CD4-positive, CD25-positive, alpha-beta regulatory T cell (primary cell): ENCODE results near the gene PKNOX2. TPM values are rescaled to one million over a fixed set of nuclear protein-coding genes. Genes with fewer than 3 reads are reported as not detected.

Experiments
- ATAC-seq, 2 donors: fragments of 150-1000 bp; cut with Tn5 transposase; one replicate each; pipeline ENCODE4 v1.10.0; 2021; ENCODE audit warnings: low read depth in 2 of 2, moderate number of reproducible peaks in 2 of 2, moderate library complexity in 1 of 2
- DNase-seq, 3 donors: peaks; one replicate each; pipeline versions ENCODE4 v3.0.0 to v3.0.0-alpha.2; 2012 to 2022; ENCODE audit warnings: mixed read lengths in 1 of 3
- H3K27ac ChIP-seq: one replicate; pipeline ENCODE4 v1.7.0; 2013; ENCODE audit warnings: mild to moderate bottlenecking, low read length; ENCODE audit not compliant: insufficient read depth, poor library complexity, severe bottlenecking
- H3K27me3 ChIP-seq: one replicate; pipeline ENCODE4 v1.7.0; 2013; ENCODE audit warnings: low read length; ENCODE audit not compliant: control insufficient read depth, insufficient read depth
- H3K36me3 ChIP-seq: one replicate; pipeline ENCODE4 v1.7.0; 2013; ENCODE audit warnings: mild to moderate bottlenecking, low read length, moderate library complexity; ENCODE audit not compliant: control insufficient read depth, insufficient read depth
- H3K4me1 ChIP-seq: 2 replicates; pipeline ENCODE4 v1.7.0; 2013; ENCODE audit warnings: mild to moderate bottlenecking, low read length; ENCODE audit not compliant: insufficient read depth, control insufficient read depth, poor library complexity, severe bottlenecking
- H3K4me3 ChIP-seq: one replicate; pipeline ENCODE4 v1.7.0; 2013; ENCODE audit warnings: low read depth, mild to moderate bottlenecking, low read length, moderate library complexity
- H3K9me3 ChIP-seq, 2 experiments: 1 replicate in 1 of 2; 2 replicates in 1 of 2; pipeline ENCODE4 v1.7.0; 2013; ENCODE audit warnings: low read length in 2 of 2, mild to moderate bottlenecking in 1 of 2, moderate library complexity in 1 of 2; ENCODE audit not compliant: control insufficient read depth in 2 of 2
- H3K27ac Mint-ChIP-seq, 3 donors: one replicate each; pipeline ENCODE4 v1.8.0; 2020 to 2022; ENCODE audit warnings: mild to moderate bottlenecking in 3 of 3, mixed read lengths in 3 of 3, moderate library complexity in 2 of 3
- H3K27me3 Mint-ChIP-seq: one replicate; pipeline ENCODE4 v1.8.0; 2022; ENCODE audit warnings: mild to moderate bottlenecking, mixed read lengths
- H3K36me3 Mint-ChIP-seq: one replicate; pipeline ENCODE4 v1.8.0; 2020; ENCODE audit warnings: mixed read lengths
- H3K4me1 Mint-ChIP-seq, 4 donors: one replicate each; pipeline ENCODE4 v1.8.0; 2020 to 2022; ENCODE audit warnings: mixed read lengths in 4 of 4, mild to moderate bottlenecking in 1 of 4
- H3K4me3 Mint-ChIP-seq, 4 donors: one replicate each; pipeline ENCODE4 v1.8.0; 2020 to 2022; ENCODE audit warnings: mild to moderate bottlenecking in 4 of 4, mixed read lengths in 4 of 4, moderate library complexity in 3 of 4
- H3K9me3 Mint-ChIP-seq, 7 donors: one replicate each; pipeline ENCODE4 v1.8.0; 2020 to 2022; ENCODE audit warnings: mixed read lengths in 7 of 7, mild to moderate bottlenecking in 3 of 7, moderate library complexity in 2 of 7
- polyA plus RNA-seq, 4 donors: library from polyadenylated mRNA; unstranded; fragments of 300-500 nt; fragmentation: Illumina TruSeq; gene quantifications; one replicate each; pipeline ENCODE4 v1.2.3, GENCODE V29; 2021
- total RNA-seq: library from RNA; stranded (reverse); gene quantifications from one replicate; pipeline ENCODE4 v1.2.3, GENCODE V29; 2022

Gene PKNOX2
- total and polyA plus RNA-seq, 5 donors from 2014 or later: not detected

DNA sequence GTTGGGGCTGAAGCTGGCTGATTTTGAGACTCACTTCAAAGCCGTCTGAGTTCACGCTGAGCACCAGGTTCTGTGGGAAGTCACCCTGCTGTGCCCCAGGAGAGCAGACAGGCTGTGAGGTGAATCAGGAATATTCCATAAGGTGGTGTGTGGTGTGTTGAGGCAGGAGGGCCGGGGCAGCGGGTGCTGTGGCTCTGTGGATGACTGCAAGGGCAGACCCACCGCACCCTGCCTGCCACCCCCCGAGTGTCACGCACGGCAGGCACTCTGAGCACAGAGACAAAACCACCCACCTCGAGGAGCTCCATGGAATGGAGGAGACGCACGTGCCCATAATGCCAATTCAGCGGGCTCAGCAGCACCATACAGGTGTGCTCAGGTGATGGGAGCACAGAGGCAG lies 147.8 kb downstream of the PKNOX2 start:
- Mint-ChIP-seq H3K36me3 (no peaks in the 10 kb centered on the region), H3K9me3 (peaks cover 0 to 5% (median 0%) of the 10 kb centered on the region in 7 donors), H3K27ac (no peak overlapping the region), H3K4me3 (no peak overlapping the region), H3K4me1 (no peaks in the 10 kb centered on the region), H3K27me3 (peaks cover 4% of the 10 kb centered on the region)
- Histone ChIP-seq H3K36me3 (no peaks in the 10 kb centered on the region), H3K4me1 (no peaks in the 10 kb centered on the region), H3K27me3 (no peaks in the 10 kb centered on the region), H3K4me3 (no peak overlapping the region), H3K27ac (no peak overlapping the region), H3K9me3 (no peaks in the 10 kb centered on the region)
- ATAC-seq (no peak), DNase-seq (no peak)

DNA sequence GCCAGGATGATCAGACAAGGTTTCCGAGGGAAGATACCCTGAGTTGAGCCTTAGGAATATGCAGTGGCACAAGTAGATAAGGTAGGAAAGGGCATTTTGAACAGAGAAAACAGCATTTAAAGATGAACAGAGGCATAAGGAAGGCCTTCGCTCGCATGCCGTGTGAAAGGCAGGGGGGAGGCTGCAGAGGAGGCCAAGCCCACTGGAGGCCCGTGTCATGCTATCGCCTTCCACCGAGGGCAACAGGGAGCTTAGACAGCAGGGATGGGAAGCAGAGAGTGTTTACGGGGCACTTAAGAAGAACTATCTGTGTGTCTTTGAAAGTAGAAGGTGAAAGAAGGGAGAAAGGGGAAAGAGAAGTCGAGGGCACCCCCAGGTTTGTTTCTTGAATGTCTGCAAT lies 148.3 kb downstream of the PKNOX2 start:
- Histone ChIP-seq H3K27ac (no peak overlapping the region), H3K27me3 (no peaks in the 10 kb centered on the region), H3K4me1 (no peaks in the 10 kb centered on the region), H3K9me3 (no peaks in the 10 kb centered on the region), H3K36me3 (no peaks in the 10 kb centered on the region), H3K4me3 (no peak overlapping the region)
- no peak overlapping the region for H3K4me3 Mint-ChIP-seq
- H3K9me3 Mint-ChIP-seq: peaks cover 0 to 5% (median 0%) of the 10 kb centered on the region in 7 donors
- ATAC-seq (no peak), DNase-seq (no peak)
- no peak overlapping the region for H3K27ac Mint-ChIP-seq
- H3K27me3 Mint-ChIP-seq: peaks cover 4% of the 10 kb centered on the region
- H3K4me1 Mint-ChIP-seq: no peaks in the 10 kb centered on the region
- no peaks in the 10 kb centered on the region for H3K36me3 Mint-ChIP-seq

DNA sequence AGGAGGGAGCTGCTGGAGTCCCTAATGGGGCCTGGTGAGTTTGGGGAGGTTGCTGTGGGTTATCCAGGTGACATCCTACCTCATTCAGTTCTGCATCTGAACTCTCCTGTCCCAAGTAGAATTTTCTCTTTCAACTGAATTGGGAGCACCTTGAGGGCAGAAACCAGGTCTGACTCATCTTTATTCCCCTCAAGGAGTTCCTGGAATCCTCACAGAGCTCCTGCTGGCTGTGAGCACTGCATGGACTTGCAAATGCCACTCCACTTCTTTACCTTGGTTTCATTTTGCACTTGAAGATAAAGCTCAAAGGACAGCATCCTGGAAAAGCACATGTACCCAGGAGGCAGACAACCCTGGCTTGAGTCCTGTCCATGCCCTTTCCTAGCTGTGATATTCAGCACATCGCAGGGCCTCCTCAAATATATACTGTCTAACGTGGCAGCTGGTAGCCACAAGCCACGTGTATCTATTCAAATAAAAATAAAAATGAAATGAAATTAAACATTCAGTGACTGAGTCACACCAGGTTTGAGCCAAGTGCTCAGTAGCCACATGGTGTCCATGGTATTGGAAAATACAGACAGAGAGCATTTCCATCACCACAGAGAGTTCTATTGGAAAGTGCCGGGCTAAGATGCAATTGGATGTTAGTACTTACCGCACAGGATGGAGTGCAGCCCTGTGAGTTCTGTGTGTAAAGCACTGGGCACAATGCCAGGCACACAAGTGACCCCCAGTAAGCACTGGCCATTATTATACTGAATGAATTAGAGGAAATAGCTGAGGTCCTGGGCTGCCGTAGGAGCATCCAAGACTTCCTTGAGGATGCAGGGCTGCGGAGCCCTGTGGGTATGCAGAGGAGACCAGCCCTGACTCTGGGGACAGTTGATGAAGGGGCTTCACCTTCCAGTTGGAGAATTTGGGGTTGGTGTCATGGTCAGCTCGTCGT lies 149.0 kb downstream of the PKNOX2 start:
- no peaks in the 10 kb centered on the region for H3K36me3 Mint-ChIP-seq
- no peak overlapping the region for H3K4me3 Mint-ChIP-seq
- DNase-seq (no peak), ATAC-seq (no peak)
- peaks cover 5% of the 10 kb centered on the region for H3K27me3 Mint-ChIP-seq
- peaks cover 0 to 5% (median 0%) of the 10 kb centered on the region in 7 donors for H3K9me3 Mint-ChIP-seq
- Histone ChIP-seq H3K27me3 (no peaks in the 10 kb centered on the region), H3K4me1 (no peaks in the 10 kb centered on the region), H3K36me3 (no peaks in the 10 kb centered on the region), H3K27ac (no peak overlapping the region), H3K9me3 (no peaks in the 10 kb centered on the region), H3K4me3 (no peak overlapping the region)
- no peaks in the 10 kb centered on the region for H3K4me1 Mint-ChIP-seq
- no peak overlapping the region for H3K27ac Mint-ChIP-seq

DNA sequence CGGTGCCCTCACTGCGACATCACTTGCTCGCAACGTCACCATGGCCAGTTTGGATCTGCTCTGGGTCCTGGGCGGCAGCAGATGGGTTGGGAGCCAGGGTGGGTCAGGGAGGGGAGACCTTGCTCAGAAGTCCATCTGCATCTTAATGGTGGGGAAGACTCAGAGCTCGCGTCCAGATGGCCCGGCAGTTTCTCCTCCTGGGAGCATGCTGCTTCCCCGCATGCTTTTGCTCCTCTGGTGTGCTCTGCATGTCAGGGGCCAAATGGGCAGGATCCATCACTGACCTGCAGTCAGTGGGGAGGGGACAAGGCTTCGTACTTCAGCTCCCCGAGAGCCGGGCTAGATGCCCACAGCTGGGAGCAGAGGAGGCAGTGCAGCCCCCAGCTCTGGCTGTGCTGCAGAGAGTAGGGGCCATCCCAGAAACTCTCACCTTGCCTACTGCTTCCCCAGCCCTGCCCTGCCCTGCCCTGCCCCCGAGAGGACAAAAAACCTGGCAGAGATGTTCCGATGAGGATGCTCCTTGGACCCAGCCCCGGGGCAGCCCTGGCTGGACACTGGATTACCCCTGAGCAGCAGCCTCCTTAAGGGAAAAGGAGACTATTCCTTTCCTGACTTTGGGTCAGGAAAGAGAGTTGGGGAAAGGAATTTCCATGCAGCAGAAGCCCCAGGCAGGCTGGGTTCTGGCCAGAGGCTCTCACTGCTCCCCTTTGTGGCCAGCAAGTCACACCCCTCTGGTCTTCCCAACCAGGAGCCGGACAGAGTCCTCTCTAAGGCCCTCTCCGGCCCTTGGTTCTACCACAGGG lies 149.9 kb downstream of the PKNOX2 start:
- H3K9me3 Mint-ChIP-seq: peaks cover 0 to 3% (median 0%) of the 10 kb centered on the region in 7 donors
- Histone ChIP-seq H3K9me3 (no peaks in the 10 kb centered on the region), H3K4me1 (no peaks in the 10 kb centered on the region), H3K27ac (no peak overlapping the region), H3K4me3 (no peak overlapping the region), H3K36me3 (no peaks in the 10 kb centered on the region), H3K27me3 (no peaks in the 10 kb centered on the region)
- H3K27me3 Mint-ChIP-seq: peaks cover 11% of the 10 kb centered on the region
- H3K36me3 Mint-ChIP-seq: no peaks in the 10 kb centered on the region
- H3K4me1 Mint-ChIP-seq: no peaks in the 10 kb centered on the region
- H3K27ac Mint-ChIP-seq: no peak overlapping the region
- ATAC-seq (no peak), DNase-seq (no peak)
- no peak overlapping the region for H3K4me3 Mint-ChIP-seq

DNA sequence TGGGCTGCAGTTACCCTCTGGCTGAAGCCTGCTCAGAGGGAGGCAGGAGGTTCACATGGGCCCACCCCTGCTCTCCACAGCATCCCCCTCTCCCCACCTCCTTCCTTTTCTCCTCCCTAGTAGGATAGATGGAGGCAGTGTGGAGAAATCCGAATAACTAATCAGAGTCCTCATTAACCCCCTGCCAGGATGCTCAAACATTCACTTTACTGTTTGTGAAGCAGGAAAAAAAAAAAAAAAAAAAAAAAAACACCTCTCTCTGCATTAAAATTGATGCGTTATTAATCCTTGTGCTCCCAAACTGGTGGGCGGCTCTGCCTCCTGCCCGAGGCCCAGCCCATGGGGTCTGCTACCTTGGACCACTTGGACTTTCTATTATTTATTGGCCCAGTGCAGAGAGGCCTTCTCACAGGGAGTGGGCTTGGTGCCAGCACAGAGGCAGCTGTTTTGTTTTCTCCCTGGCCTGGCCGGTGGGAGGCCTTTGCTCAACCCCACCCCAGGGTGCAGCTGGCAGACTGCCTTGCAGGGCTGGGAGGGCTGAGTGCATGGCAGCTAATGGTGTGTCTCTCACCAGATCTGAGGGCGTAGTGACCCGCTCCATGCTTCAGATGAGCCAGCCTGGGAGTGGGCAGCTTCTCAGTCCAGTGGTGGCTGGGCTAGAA lies 150.7 kb downstream of the PKNOX2 start:
- H3K4me3 Mint-ChIP-seq: no peak overlapping the region
- peaks cover 11% of the 10 kb centered on the region for H3K27me3 Mint-ChIP-seq
- DNase-seq: no peak
- Histone ChIP-seq H3K27ac (no peak overlapping the region), H3K9me3 (no peaks in the 10 kb centered on the region), H3K27me3 (no peaks in the 10 kb centered on the region), H3K4me3 (no peak overlapping the region), H3K4me1 (no peaks in the 10 kb centered on the region), H3K36me3 (no peaks in the 10 kb centered on the region)
- H3K27ac Mint-ChIP-seq: no peak overlapping the region
- ATAC-seq: no peak
- H3K9me3 Mint-ChIP-seq: peaks cover 0 to 3% (median 0%) of the 10 kb centered on the region in 7 donors
- no peaks in the 10 kb centered on the region for H3K36me3 Mint-ChIP-seq
- no peaks in the 10 kb centered on the region for H3K4me1 Mint-ChIP-seq

DNA sequence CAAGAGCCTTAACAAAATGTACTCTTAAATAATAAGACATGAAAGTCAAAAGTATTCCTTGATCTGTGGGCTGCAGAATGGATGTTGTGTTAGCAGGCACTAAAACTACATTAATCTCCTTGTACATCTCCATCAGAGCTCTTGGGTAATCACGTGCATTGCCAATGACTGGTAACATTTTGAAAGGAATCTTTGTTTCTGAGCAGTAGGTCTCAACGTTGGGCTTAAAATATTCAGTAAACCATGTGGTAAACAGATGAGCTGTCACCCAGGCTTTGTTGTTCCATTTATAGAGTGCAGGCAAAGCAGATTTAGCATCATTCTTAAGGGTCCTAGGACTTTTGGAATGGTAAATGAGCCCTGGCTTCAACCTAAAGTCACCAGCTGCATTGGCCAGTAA lies 152.9 kb downstream of the PKNOX2 start:
- Histone ChIP-seq H3K4me3 (no peak overlapping the region), H3K9me3 (no peaks in the 10 kb centered on the region), H3K36me3 (no peaks in the 10 kb centered on the region), H3K27ac (no peak overlapping the region), H3K27me3 (peaks cover 3% of the 10 kb centered on the region), H3K4me1 (no peaks in the 10 kb centered on the region)
- Mint-ChIP-seq H3K4me3 (no peak overlapping the region), H3K9me3 (peaks cover 0 to 3% (median 0%) of the 10 kb centered on the region in 7 donors), H3K4me1 (no peaks in the 10 kb centered on the region), H3K27ac (no peak overlapping the region), H3K36me3 (no peaks in the 10 kb centered on the region), H3K27me3 (peaks cover 15% of the 10 kb centered on the region)
- ATAC-seq (no peak), DNase-seq (no peak)

DNA sequence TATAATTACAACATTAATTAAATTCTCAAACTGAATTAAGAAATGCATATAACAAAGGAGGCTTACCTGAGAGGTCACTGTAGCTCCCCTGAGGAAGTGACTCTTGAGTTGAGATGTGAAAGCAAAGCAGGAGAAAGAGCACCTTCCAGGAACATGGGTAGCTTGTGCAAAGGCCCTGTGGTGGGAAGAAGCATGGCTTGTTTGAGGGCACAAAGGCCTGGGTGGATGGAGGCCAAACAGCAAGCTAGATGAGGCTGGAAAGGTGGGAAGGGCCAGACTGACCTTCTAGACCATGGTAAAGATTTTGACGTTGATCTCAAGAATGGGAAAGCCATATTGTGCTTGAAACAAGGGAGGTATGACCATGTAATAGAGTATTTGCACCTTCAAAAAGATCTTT lies 155.1 kb downstream of the PKNOX2 start:
- H3K27ac ChIP-seq: no peak overlapping the region
- DNase-seq (no peak), ATAC-seq (no peak)
- no peak overlapping the region for H3K4me3 ChIP-seq
- no peak overlapping the region for H3K4me3 Mint-ChIP-seq
- H3K27me3 Mint-ChIP-seq: peaks cover 11% of the 10 kb centered on the region
- H3K36me3 ChIP-seq: no peaks in the 10 kb centered on the region
- no peaks in the 10 kb centered on the region for H3K9me3 ChIP-seq
- H3K4me1 Mint-ChIP-seq: no peaks in the 10 kb centered on the region
- H3K27ac Mint-ChIP-seq: no peak overlapping the region
- peaks cover 6% of the 10 kb centered on the region for H3K27me3 ChIP-seq
- no peaks in the 10 kb centered on the region for H3K36me3 Mint-ChIP-seq
- H3K4me1 ChIP-seq: no peaks in the 10 kb centered on the region
- peaks cover 0 to 1% (median 0%) of the 10 kb centered on the region in 7 donors for H3K9me3 Mint-ChIP-seq
